GM12878 (cell line): Measurements from ENCODE around the gene ZNF627. TPM values are rescaled to one million over a fixed set of nuclear protein-coding genes. Genes with fewer than 3 reads are reported as not detected.

Source experiments
- BMI1 ChIP-seq: fragments of 450-650 bp; IDR thresholded peaks from 2 replicates; pipeline ENCODE4 v1.6.1; 2016; ENCODE audit warnings: mild to moderate bottlenecking, moderate library complexity, borderline replicate concordance
- BRCA1 ChIP-seq: IDR thresholded peaks from 2 replicates; pipeline ENCODE4 v1.6.1; 2011; ENCODE audit warnings: low read depth, low read length, improper control_type of control experiment
- CTCF ChIP-seq, 3 experiments: IDR thresholded peaks in 2 of 3; conservative IDR thresholded peaks in 1 of 3; 2 replicates each; pipeline ENCODE4 v1.5.1; 2011; ENCODE audit warnings: low read depth in 3 of 3, low read length in 3 of 3, mild to moderate bottlenecking in 3 of 3, control low read depth in 2 of 3, moderate library complexity in 2 of 3, inconsistent platforms in 1 of 3, mixed read lengths in 1 of 3; ENCODE audit not compliant: control insufficient read depth in 2 of 3, insufficient read depth in 1 of 3; ENCODE audit errors: extremely low read depth in 1 of 3
- ELK1 ChIP-seq: IDR thresholded peaks from 2 replicates; pipeline ENCODE4 v1.6.1; 2012; ENCODE audit warnings: low read depth, low read length, improper control_type of control experiment
- NFIC ChIP-seq: IDR thresholded peaks from 2 replicates; pipeline ENCODE4 v1.6.1; 2012; ENCODE audit warnings: low read depth, mild to moderate bottlenecking, inconsistent platforms, low read length, moderate library complexity
- NRF1 ChIP-seq: conservative IDR thresholded peaks from 2 replicates; pipeline ENCODE4 v1.6.1; 2011; ENCODE audit warnings: mild to moderate bottlenecking, low read depth, low read length, improper control_type of control experiment
- PML ChIP-seq: IDR thresholded peaks from 2 replicates; pipeline ENCODE4 v1.6.1; 2012; ENCODE audit warnings: low read length, inconsistent platforms
- POLR2AphosphoS2 ChIP-seq: IDR thresholded peaks from 2 replicates; pipeline ENCODE4 v1.6.1; 2011; ENCODE audit warnings: low read depth, mild to moderate bottlenecking, low read length, improper control_type of control experiment, moderate library complexity
- SMARCA5 ChIP-seq: fragments of 450-650 bp; IDR thresholded peaks from 2 replicates; pipeline ENCODE4 v1.6.1; 2017; ENCODE audit warnings: mild to moderate bottlenecking
- SPI1 ChIP-seq: IDR thresholded peaks from 2 replicates; pipeline ENCODE4 v1.6.1; 2011; ENCODE audit warnings: low read depth, mild to moderate bottlenecking, low read length, moderate library complexity, borderline replicate concordance; ENCODE audit not compliant: insufficient read depth
- SREBF1 ChIP-seq: IDR thresholded peaks from 2 replicates; pipeline ENCODE4 v1.6.1; 2012; ENCODE audit warnings: mild to moderate bottlenecking, low read length
- ZNF207 ChIP-seq: fragments of 450-650 bp; IDR thresholded peaks from 2 replicates; pipeline ENCODE4 v1.6.1; 2014; ENCODE audit warnings: antibody characterized with exemption, mild to moderate bottlenecking, borderline replicate concordance
- polyA plus RNA-seq, 11 experiments: library from polyadenylated mRNA; depleted of rRNA in 4 of 11; unstranded in 6 of 11; stranded (reverse) in 5 of 11; fragments of >200 nt; fragmentation: Nextera tagmentation in 4 of 11; fragmentation: Illumina TruSeq in 1 of 11; extraction: Ambion mirVana in 4 of 11; extraction: Trizol in 1 of 11; gene quantifications; 1 replicate in 1 of 11; 2 replicates in 10 of 11; pipeline versions ENCODE4 v1.2.1 to v1.2.3, GENCODE V29; 2011 to 2016; ENCODE audit warnings: inconsistent platforms in 2 of 11, missing spikeins in 2 of 11, low read depth in 1 of 11
- total RNA-seq, 4 experiments: library from RNA; depleted of rRNA in 3 of 4; stranded (reverse); fragments of >200 nt in 3 of 4; fragmentation: Illumina TruSeq in 1 of 4; extraction: Trizol in 1 of 4; gene quantifications; 2 replicates each; pipeline versions ENCODE4 v1.2.1 to v1.2.3, GENCODE V29; 2013 to 2021
- TF ChIP-seq, protein P1 (sequence below): fragments of 450-650 bp; IDR thresholded peaks from 2 replicates; pipeline ENCODE4 v1.6.1; 2016; ENCODE audit warnings: mild to moderate bottlenecking, moderate library complexity, borderline replicate concordance
- TF ChIP-seq, protein P2 (sequence below): fragments of 450-650 bp; IDR thresholded peaks from 2 replicates; pipeline ENCODE4 v1.6.1; 2017; ENCODE audit warnings: low read depth, mild to moderate bottlenecking, moderate library complexity

Gene ZNF627
- total and polyA plus RNA-seq, 10 of the 15 experiments (the other 5 are each of a cell fraction or from before 2014, with no cell fraction given) = 5.1 to 13.7 (median 10.2) TPM

DNA sequence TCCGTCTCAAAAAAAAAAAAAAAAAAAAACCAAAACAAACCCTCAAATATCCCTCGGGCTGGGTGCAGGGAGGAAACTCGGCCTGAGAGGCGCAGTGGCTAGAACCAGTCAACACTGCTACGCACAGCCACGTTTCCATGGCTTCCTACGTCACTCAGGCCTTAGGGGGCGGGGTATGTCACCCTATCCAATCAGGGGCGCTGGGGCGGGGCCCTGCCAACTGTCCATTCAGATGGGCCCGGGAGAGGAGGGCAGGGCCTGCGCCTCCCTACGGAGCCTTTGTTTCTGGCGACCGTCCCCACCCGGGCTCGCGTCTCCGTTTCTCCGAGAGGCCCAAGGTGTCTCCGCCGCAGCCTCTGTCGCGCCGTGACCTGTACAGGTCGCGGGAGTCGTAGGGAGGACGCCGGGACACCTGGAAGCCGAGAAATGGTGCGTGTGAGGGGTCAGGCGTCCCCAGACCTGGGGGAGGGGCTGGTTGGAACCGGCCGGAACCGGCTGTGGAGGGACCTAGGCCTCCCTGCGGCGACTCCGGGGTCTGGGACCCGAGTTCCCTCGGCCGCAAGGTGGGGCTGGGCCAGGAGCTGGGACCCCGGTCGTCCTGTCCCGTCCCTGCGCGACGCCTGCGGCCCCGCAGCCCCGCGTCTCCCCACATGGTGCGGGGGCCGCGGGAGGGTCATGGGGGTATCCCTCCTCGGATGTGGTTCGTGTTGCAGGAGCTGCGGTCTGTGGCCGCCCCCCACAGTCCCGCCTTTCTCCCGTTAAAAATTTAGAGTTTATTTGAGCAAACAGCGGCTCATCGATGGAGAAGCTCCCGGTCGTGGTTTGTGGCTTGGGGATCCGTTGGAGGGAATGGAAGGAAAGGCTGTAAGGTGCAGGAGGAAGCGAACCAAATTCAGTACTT, at the start of gene ZNF627 (continued):
- TF ChIP-seq SREBF1 = no peak
- TF ChIP-seq, protein P1, sequence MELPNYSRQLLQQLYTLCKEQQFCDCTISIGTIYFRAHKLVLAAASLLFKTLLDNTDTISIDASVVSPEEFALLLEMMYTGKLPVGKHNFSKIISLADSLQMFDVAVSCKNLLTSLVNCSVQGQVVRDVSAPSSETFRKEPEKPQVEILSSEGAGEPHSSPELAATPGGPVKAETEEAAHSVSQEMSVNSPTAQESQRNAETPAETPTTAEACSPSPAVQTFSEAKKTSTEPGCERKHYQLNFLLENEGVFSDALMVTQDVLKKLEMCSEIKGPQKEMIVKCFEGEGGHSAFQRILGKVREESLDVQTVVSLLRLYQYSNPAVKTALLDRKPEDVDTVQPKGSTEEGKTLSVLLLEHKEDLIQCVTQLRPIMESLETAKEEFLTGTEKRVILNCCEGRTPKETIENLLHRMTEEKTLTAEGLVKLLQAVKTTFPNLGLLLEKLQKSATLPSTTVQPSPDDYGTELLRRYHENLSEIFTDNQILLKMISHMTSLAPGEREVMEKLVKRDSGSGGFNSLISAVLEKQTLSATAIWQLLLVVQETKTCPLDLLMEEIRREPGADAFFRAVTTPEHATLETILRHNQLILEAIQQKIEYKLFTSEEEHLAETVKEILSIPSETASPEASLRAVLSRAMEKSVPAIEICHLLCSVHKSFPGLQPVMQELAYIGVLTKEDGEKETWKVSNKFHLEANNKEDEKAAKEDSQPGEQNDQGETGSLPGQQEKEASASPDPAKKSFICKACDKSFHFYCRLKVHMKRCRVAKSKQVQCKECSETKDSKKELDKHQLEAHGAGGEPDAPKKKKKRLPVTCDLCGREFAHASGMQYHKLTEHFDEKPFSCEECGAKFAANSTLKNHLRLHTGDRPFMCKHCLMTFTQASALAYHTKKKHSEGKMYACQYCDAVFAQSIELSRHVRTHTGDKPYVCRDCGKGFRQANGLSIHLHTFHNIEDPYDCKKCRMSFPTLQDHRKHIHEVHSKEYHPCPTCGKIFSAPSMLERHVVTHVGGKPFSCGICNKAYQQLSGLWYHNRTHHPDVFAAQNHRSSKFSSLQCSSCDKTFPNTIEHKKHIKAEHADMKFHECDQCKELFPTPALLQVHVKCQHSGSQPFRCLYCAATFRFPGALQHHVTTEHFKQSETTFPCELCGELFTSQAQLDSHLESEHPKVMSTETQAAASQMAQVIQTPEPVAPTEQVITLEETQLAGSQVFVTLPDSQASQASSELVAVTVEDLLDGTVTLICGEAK = no peak
- TF ChIP-seq PML = peak; percentile 69; the same call in 1 of the 2 replicates
- no peak for TF ChIP-seq BRCA1
- peak; percentile 13; the same call in 1 of the 2 replicates for TF ChIP-seq NRF1
- peak; percentile 79; the same call in 1 of the 2 replicates for TF ChIP-seq ZNF207
- TF ChIP-seq CTCF (IDR thresholded peaks at IDR 0.05 in 2 of 3, conservative IDR thresholded peaks at IDR 0.05 in 1 of 3; ENCODE audit: control insufficient read depth in 2 of 3, extremely low read depth in 1 of 3, insufficient read depth in 1 of 3, low read depth in 3 of 3, low read length in 3 of 3) = peak; percentile 10 to 30 (median 17); a peak in 3 of 6 replicates
- peak; percentile 38; the same call in 1 of the 2 replicates for TF ChIP-seq NFIC
- no peak for TF ChIP-seq SPI1
- peak; percentile 41; the same call in 1 of the 2 replicates for TF ChIP-seq SMARCA5
- TF ChIP-seq, protein P2, sequence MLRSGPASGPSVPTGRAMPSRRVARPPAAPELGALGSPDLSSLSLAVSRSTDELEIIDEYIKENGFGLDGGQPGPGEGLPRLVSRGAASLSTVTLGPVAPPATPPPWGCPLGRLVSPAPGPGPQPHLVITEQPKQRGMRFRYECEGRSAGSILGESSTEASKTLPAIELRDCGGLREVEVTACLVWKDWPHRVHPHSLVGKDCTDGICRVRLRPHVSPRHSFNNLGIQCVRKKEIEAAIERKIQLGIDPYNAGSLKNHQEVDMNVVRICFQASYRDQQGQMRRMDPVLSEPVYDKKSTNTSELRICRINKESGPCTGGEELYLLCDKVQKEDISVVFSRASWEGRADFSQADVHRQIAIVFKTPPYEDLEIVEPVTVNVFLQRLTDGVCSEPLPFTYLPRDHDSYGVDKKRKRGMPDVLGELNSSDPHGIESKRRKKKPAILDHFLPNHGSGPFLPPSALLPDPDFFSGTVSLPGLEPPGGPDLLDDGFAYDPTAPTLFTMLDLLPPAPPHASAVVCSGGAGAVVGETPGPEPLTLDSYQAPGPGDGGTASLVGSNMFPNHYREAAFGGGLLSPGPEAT = no peak
- peak; percentile 79; the same call in 1 of the 2 replicates for TF ChIP-seq BMI1
- peak; percentile 7; the same call in 1 of the 2 replicates for TF ChIP-seq ELK1
- TF ChIP-seq POLR2AphosphoS2 = peak; percentile 89; the same call in 1 of the 2 replicates
